Measurements from ENCODE around the gene NR2C1.
"Not testable (repeated sequence)": the region's sequence is repeated elsewhere in the genome, so short reads cannot be mapped to it uniquely, and the experiment has no call there.

Gene NR2C1

DNA sequence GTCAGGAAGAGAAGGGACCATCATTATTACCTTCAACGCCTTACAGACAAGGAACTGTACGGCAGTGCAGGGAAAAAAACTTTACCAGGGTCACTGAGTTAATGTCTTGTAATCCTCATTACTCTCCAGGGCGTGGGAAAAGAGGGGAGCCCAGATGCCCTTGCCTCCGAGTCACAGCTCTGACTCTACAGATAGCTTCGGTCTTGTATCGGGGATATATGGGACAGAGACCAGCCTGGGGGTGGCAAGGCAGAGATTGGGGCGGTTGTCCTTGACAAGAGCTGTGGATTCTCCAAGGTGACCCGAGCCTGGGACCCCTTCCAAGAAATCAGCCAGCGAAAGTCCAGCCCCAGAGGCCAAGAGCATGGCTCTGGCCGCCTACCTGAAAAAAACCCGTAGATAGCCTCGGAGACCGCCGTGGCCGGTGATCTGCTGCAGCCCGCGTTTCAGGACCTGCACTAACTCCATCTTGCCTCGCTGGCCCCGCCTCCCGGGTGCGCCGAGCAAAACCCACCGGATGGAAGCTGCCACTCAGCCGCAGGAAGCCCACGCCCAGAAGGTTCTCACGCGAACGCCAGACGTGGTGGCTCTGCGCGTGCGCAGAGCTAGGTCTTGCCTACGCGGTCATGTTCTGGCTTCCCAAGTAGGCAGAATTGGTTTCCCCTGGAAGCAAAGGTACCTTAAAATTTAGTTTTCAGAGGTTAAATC lies 70.1 kb downstream of the NR2C1 start, which contains the start of gene NDUFA12:
TSS of gene NDUFA12 (minus strand) at position 485 of the 708 bp plus-strand sequence. CDS start at position 468, 17 bp downstream.
- peak; percentile 90 to 92 for DNase-seq (ENCODE audit: low read depth in 2 of 2)

- DNase-seq (ENCODE audit: low read depth in 2 of 2), result no peak
Observed at GRCh38 chr12:95002754-95003153, 70.7 kb downstream of the NR2C1 start.

DNA sequence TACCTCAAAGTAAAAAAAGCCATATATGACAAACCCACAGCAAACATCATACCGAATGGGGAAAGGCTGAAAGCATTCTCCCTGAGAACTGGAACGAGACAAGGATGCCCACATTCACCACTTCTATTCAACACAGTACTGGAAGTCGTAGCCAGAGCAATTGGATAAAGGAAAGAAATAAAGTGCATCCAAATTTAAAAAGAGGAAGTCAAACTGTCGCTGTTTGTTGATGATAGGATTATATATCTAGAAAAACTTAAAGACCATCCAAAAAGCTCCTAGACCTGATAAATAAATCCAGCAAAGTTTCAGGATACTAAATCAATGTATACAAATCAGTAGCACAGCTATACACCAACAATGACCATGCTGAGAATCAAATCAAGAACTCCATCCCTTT lies 75.1 kb downstream of the NR2C1 start:
- no peak for DNase-seq (ENCODE audit: low read depth in 2 of 2)

DNA sequence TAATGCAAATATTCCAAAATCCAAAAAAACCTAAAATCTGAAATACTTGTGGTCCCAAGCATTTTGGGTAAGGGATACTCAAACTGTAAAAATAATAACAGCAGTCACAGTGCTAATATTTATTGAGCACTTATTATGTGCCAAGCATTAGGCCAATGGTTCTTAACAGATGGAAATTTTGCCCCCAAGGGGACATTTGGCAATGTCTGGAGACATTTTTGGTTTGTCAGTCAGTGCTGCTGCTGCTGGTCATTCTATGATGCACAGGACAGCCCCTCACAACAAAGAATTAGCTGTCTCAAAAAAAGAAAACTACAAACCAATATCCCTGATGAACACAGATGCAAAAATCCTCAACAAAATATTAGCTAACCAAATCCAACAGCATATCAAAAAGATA lies 75.7 kb downstream of the NR2C1 start:
- DNase-seq (ENCODE audit: low read depth in 2 of 2), result no peak

- no peak for DNase-seq (ENCODE audit: low read depth in 2 of 2)
Observed at GRCh38 chr12:94997061-94997460, 76.4 kb downstream of the NR2C1 start.

DNA sequence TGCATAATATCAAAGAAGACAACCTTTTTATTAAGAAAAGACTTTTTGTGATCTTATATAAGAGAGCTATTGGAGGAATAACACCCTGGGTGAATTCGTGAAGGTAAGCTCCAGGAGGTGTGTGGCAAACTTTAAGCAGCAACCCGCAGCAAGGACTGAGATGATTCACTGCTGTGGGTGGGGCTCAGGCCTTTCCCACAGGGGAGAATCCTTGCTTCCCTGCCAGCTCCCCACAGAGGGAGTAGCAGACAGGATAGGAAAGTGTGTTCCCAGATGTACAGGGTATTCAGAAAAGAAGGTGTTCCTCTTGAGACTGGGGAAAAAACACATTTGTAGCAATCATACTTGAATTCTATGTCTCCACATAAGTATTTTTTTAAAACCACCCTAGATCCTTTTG lies 79.1 kb downstream of the NR2C1 start:
- DNase-seq (ENCODE audit: low read depth in 2 of 2), result no peak

DNA sequence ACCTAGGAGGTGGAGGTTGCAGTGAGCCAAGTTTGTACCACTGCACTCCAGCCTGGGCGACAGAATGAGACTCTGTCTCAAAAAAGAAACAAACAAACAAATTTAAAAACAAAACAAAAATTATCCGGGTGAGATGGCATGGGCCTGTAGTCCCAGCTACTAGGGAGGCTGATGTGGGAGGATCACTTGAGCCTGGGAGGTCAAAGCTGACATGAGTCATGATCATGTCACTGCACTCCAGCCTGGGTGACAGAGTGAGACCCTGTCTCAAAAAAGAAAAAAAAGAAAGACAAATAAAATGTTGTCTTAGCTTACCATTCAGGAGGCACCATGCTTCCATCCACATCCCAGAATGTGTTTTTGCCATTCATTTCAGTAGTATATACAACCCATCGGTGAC lies 79.6 kb downstream of the NR2C1 start:
- DNase-seq (ENCODE audit: low read depth in 2 of 2), result not testable (repeated sequence)

GRCh38 chr12:94990222-94990621 lies 83.2 kb downstream of the NR2C1 start:
- no peak for DNase-seq (ENCODE audit: low read depth in 2 of 2)

DNA sequence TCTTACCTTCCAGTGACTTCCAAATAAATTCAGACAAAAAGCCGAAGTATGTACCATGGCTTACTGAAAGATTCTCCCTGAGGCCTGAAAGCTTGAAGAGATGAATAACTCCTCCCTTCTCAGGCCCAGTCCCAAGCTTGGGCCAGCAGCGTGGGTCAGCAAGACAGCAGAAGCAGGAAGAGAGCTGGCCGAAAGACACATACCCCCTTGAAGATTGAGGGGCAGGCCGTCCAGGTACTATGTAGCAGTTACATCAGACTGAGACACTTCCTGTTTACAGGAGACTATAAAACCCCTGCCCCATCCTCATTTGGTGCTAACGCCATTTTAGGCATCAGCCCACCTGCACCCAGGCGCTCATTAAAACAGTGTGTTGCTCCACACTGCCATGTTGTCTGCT lies 84.9 kb downstream of the NR2C1 start:
- no peak for DNase-seq (ENCODE audit: low read depth in 2 of 2)

- no peak for DNase-seq (ENCODE audit: low read depth in 2 of 2)
Observed at GRCh38 chr12:94987801-94988200, 85.6 kb downstream of the NR2C1 start.

GRCh38 chr12:94987076-94987669 lies 86.2 kb downstream of the NR2C1 start:
- DNase-seq (ENCODE audit: low read depth in 2 of 2), result no peak

DNA sequence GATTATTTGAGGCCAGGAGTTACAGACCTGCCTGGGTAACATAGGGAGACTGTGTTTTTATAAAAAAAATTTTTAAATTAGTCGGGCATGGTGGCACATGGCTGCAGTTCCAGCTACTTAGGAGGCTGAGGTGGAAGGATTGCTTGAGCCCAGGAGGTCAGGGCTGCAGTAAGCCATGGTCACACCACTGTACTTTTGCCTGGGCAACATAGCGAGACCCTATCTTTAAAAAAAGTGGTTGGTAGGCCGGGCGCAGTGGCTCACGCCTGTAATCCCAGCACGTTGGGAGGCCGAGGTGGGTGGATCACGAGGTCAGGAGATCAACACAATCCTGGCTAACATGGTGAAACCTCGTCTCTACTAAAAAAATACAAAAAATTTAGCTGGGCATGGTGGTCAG lies 88.3 kb downstream of the NR2C1 start:
- not testable (repeated sequence) for DNase-seq (ENCODE audit: low read depth in 2 of 2)

DNA sequence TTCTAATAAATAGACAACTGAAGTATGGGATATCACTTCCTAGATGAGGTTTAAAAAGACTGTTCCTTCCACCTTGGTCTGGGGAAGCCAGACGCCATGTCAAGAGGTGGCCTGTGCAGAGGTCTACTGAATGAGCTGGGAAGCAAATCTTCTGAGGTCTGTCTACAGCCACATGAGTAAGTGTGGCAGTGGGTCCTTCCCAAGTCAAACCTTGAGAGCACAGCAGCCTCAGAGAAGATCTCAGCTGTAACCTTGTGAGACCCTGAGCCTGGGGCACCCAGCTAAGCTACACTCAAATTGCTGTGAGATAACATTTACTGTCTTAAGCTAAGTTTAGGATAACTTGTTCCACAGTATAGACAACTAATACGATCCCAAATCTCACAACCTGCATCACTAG lies 90.1 kb downstream of the NR2C1 start:
- DNase-seq (ENCODE audit: low read depth in 2 of 2), result no peak

- no peak for DNase-seq (ENCODE audit: low read depth in 2 of 2)
Observed at GRCh38 chr12:94982456-94982855, 91.0 kb downstream of the NR2C1 start.

DNA sequence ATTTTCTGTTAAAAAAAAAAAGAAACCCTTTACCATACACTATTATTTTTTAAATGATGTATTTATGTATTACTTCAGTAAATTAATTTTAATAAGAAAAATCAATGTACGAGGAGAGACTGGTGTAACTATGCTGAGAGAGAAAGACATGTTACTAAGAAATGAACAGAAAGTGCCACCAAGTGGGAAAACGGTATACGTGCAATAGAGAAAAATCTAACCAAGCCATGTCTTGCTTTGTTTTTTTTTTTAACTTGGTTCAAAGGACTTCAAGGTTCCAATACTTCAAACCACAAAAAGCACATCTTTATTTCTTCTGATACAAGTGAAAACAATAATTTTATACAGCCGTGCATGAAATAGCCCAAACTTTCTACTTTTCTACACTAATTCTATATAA lies 92.8 kb downstream of the NR2C1 start:
- no peak for DNase-seq (ENCODE audit: low read depth in 2 of 2)

GRCh38 chr12:94979941-94980340 lies 93.5 kb downstream of the NR2C1 start:
- DNase-seq (ENCODE audit: low read depth in 2 of 2), result no peak

DNA sequence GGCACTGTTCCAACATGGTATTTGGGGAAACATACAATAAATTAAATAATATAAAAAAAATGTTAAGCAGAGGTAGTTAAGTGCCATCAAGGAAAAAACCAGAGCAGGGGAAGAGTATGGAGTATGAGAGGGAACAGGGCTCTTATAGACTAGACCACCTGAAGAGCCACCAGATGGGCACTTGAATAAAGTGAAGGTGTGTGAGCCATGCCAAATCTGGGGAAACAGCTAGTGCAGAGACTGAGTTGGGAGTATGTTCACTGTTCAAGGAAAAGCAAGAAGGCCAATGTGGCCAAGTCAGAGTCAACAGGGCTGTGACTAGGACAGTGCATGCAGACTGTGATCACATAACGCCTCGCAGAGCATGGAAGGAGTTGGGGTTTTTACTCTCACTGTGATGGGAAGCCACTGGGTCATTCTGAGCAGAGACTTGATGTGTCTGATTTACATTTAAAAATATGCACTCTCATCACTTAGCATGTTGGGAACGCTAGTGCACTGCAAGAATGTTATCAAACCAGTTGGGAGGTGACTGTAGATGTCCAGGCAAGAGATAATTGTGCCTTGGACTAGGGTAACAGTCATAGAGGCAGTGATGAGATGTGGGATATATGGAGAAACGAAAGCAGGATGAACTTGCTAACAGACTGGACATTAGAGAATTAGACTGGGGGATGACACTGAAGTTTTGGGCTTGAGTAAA lies 95.5 kb downstream of the NR2C1 start:
- DNase-seq (ENCODE audit: low read depth in 2 of 2), result no peak

DNA sequence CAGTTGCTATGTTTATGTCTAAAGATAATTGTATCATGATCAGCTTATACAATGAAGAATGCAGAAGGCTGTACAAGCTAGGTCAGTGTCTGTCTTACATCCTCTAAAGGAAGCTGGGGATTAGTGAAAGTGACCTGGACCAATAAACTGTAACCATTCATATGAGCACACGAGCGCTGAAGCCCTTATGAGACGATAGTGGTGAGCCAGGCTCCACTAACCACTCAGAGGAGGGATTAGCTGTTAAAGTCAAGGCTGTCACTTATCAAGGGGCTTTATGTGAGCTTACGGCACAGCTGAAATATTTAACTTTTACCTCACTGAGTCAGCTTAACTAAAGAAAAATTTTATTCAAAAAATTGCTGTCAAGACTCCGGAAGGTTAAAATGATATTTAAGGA lies 100.2 kb downstream of the NR2C1 start:
- DNase-seq (ENCODE audit: low read depth in 2 of 2), result no peak

GRCh38 chr12:94972795-94973194 lies 100.6 kb downstream of the NR2C1 start:
- no peak for DNase-seq (ENCODE audit: low read depth in 2 of 2)

DNA sequence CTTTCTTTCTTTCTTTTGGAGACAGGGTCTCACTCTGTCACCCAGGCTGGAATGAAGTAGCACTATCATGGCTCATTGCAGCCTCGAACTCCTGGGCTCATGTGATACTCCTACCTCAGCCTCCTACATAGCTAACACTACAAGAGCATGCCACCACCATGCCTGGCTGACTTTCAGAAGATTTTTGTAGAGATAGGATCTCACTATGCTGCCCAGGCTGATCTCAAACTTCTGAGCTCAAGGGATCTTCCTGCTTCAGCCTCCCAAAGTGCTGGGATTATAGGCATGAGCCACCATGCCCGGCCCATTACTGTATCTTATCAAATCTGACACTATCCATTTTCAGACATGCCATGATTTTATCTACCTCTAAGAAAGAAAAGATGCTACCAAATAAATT lies 101.5 kb downstream of the NR2C1 start:
- no peak for DNase-seq (ENCODE audit: low read depth in 2 of 2)

GRCh38 chr12:94970560-94970959 lies 102.9 kb downstream of the NR2C1 start:
- no peak for DNase-seq (ENCODE audit: low read depth in 2 of 2)

Measured in stimulated activated CD4-positive, alpha-beta T cell treated with anti-CD3 and anti-CD28 coated beads, Interleukin-15, amount 100 ng/mL, for 48 hours (primary cell).